Stimulated activated CD4-positive, alpha-beta T cell treated with anti-CD3 and anti-CD28 coated beads, Interleukin-12 subunit alpha, Interleukin-12 subunit beta, amount 100 ng/mL, for 24 hours (primary cell): ENCODE results near the gene DDX11.
"Not testable (repeated sequence)": the region's sequence is repeated elsewhere in the genome, so short reads cannot be mapped to it uniquely, and the experiment has no call there.

Experiments
- DNase-seq, 2 experiments: peaks; one replicate each; pipeline ENCODE4 v3.0.0-alpha.2; 2020; ENCODE audit warnings: low read depth in 2 of 2

The DDX11 gene

GRCh38 chr12:31073527-31074332 lies at the start of gene DDX11:
Gene DDX11 (plus strand): TSS chr12:31073860. CDS start chr12:31078394, 4,534 bp downstream.
- peak; percentile 88 to 92 for DNase-seq

GRCh38 chr12:31026202-31026601 lies 47.5 kb upstream of the DDX11 start:
- DNase-seq: no peak

GRCh38 chr12:31027006-31027405 lies 46.7 kb upstream of the DDX11 start:
- DNase-seq: not testable (repeated sequence)

- DNase-seq: no peak
Measured at GRCh38 chr12:31029468-31029867, 44.2 kb upstream of the DDX11 start.

- no peak for DNase-seq
Measured at GRCh38 chr12:31029916-31030562, 43.6 kb upstream of the DDX11 start.

GRCh38 chr12:31031951-31032335 lies 41.7 kb upstream of the DDX11 start:
- no peak for DNase-seq

- DNase-seq: no peak
Measured at GRCh38 chr12:31033146-31033545, 40.5 kb upstream of the DDX11 start.

GRCh38 chr12:31033681-31034080 lies 40.0 kb upstream of the DDX11 start:
- no peak for DNase-seq

- DNase-seq: no peak
Measured at GRCh38 chr12:31034372-31034771, 39.3 kb upstream of the DDX11 start.

GRCh38 chr12:31035226-31035625 lies 38.4 kb upstream of the DDX11 start:
- DNase-seq: no peak

GRCh38 chr12:31035967-31036665 lies 37.5 kb upstream of the DDX11 start:
- DNase-seq: no peak

GRCh38 chr12:31037028-31037427 lies 36.6 kb upstream of the DDX11 start:
- DNase-seq: no peak

GRCh38 chr12:31037931-31038330 lies 35.7 kb upstream of the DDX11 start:
- DNase-seq: no peak

GRCh38 chr12:31041033-31041564 lies 32.6 kb upstream of the DDX11 start:
- DNase-seq: no peak

- DNase-seq: not testable (repeated sequence)
Measured at GRCh38 chr12:31050143-31050542, 23.5 kb upstream of the DDX11 start.

GRCh38 chr12:31050548-31050947 lies 23.1 kb upstream of the DDX11 start:
- not testable (repeated sequence) for DNase-seq

GRCh38 chr12:31051692-31052091 lies 22.0 kb upstream of the DDX11 start:
- DNase-seq: not testable (repeated sequence)

GRCh38 chr12:31052121-31052520 lies 21.5 kb upstream of the DDX11 start:
- DNase-seq: not testable (repeated sequence)

- not testable (repeated sequence) for DNase-seq
Measured at GRCh38 chr12:31052666-31053439, 20.8 kb upstream of the DDX11 start.

- DNase-seq: not testable (repeated sequence)
Measured at GRCh38 chr12:31053944-31054343, 19.7 kb upstream of the DDX11 start.

- no peak for DNase-seq
Measured at GRCh38 chr12:31057671-31058070, 16.0 kb upstream of the DDX11 start.
